Neural cell (in vitro differentiated cells): ENCODE measurements around the gene IGF1. TPM values are rescaled to one million over a fixed set of nuclear protein-coding genes. Genes with fewer than 3 reads are reported as not detected.

Experiments
- H2AFZ ChIP-seq: fragments of 200-600, 300-800 bp; sonication (generic), shearing (Covaris generic); 2 replicates; pipeline ENCODE4 v1.6.0; 2014; ENCODE audit warnings: low read depth, mild to moderate bottlenecking, antibody characterized with exemption, low read length, moderate library complexity
- H3F3A ChIP-seq: fragments of 200-600 bp; shearing (Covaris generic); 2 replicates; pipeline ENCODE4 v1.6.1; 2016; ENCODE audit warnings: mild to moderate bottlenecking, moderate library complexity, mixed read lengths, antibody characterized with exemption, low read length; ENCODE audit not compliant: insufficient read depth, poor library complexity, severe bottlenecking
- H3K27ac ChIP-seq: fragments of 200-600, 300-800 bp; sonication (generic), shearing (Covaris generic); 2 replicates; pipeline ENCODE4 v1.5.1; 2014; ENCODE audit warnings: mild to moderate bottlenecking, low read length, moderate library complexity
- H3K27me3 ChIP-seq: fragments of 300-800, 200-600 bp; sonication (generic), shearing (Covaris generic); 2 replicates; pipeline ENCODE4 v1.6.0; 2014; ENCODE audit warnings: mild to moderate bottlenecking, low read depth, low read length, moderate library complexity; ENCODE audit not compliant: insufficient read depth
- H3K36me3 ChIP-seq: fragments of 300-800, 200-600 bp; sonication (generic), shearing (Covaris generic); 2 replicates; pipeline ENCODE4 v1.5.1; 2014; ENCODE audit warnings: mild to moderate bottlenecking, antibody characterized with exemption, low read length, moderate library complexity; ENCODE audit not compliant: insufficient read depth
- H3K4me2 ChIP-seq: fragments of 300-800, 200-600 bp; sonication (generic), shearing (Covaris generic); 2 replicates; pipeline ENCODE4 v1.6.0; 2014; ENCODE audit warnings: mild to moderate bottlenecking, low read length
- H3K4me3 ChIP-seq: fragments of 300-800, 200-600 bp; sonication (generic), shearing (Covaris generic); 2 replicates; pipeline ENCODE4 v1.5.1; 2014; ENCODE audit warnings: mild to moderate bottlenecking, low read length, moderate library complexity
- H3K79me2 ChIP-seq: fragments of 200-600 bp; shearing (Covaris generic); replicated peaks from 2 replicates; pipeline ENCODE4 v1.6.0; 2014; ENCODE audit warnings: mild to moderate bottlenecking, low read length, moderate library complexity; ENCODE audit not compliant: insufficient read depth
- H3K9ac ChIP-seq: fragments of 300-800, 200-600 bp; sonication (generic), shearing (Covaris generic); 2 replicates; pipeline ENCODE4 v1.6.1; 2016; ENCODE audit warnings: mild to moderate bottlenecking, low read length, mixed read lengths
- H3K9me2 ChIP-seq: fragments of 200-600 bp; shearing (Covaris generic); 2 replicates; pipeline ENCODE4 v1.6.1; 2016; ENCODE audit warnings: mild to moderate bottlenecking, low read length, mixed read lengths; ENCODE audit not compliant: insufficient read depth
- H3K9me3 ChIP-seq: fragments of 200-600, 300-800 bp; sonication (generic), shearing (Covaris generic); 2 replicates; pipeline ENCODE4 v1.6.1; 2016; ENCODE audit warnings: mild to moderate bottlenecking, mixed run types, low read length, moderate library complexity, mixed read lengths
- H4K20me1 ChIP-seq: fragments of 200-600 bp; shearing (Covaris generic); 2 replicates; pipeline ENCODE4 v1.6.1; 2016; ENCODE audit warnings: mild to moderate bottlenecking, mixed run types; ENCODE audit not compliant: insufficient read depth
- EP300 ChIP-seq: fragments of 450-650 bp; conservative IDR thresholded peaks from 2 replicates; pipeline ENCODE4 v1.6.1; 2014; ENCODE audit warnings: antibody characterized with exemption, mild to moderate bottlenecking, moderate library complexity; ENCODE audit not compliant: poor library complexity, severe bottlenecking
- EZH2 ChIP-seq: fragments of 200-600, 300-800 bp; shearing (Covaris generic), sonication (generic); IDR thresholded peaks from 2 replicates; pipeline ENCODE4 v1.6.1; 2014; ENCODE audit warnings: antibody characterized with exemption, low read length, borderline replicate concordance, mild to moderate bottlenecking; ENCODE audit not compliant: insufficient read depth, poor library complexity, severe bottlenecking
- MXI1 ChIP-seq: fragments of 450-650 bp; conservative IDR thresholded peaks from 2 replicates; pipeline ENCODE4 v1.6.1; 2014; ENCODE audit warnings: antibody characterized with exemption, mild to moderate bottlenecking; ENCODE audit not compliant: poor library complexity, severe bottlenecking
- POLR2AphosphoS5 ChIP-seq: IDR thresholded peaks from 2 replicates; pipeline ENCODE4 v1.6.1; 2012
- RAD21 ChIP-seq: fragments of 450-650 bp; conservative IDR thresholded peaks from 2 replicates; pipeline ENCODE4 v1.6.1; 2014; ENCODE audit warnings: antibody characterized with exemption, mild to moderate bottlenecking, moderate library complexity
- SMC3 ChIP-seq: fragments of 450-650 bp; conservative IDR thresholded peaks from 2 replicates; pipeline ENCODE4 v1.6.1; 2014; ENCODE audit warnings: antibody characterized with exemption, mild to moderate bottlenecking, moderate library complexity; ENCODE audit not compliant: poor library complexity
- TAF1 ChIP-seq: IDR thresholded peaks from 2 replicates; pipeline ENCODE4 v1.6.1; 2012; ENCODE audit warnings: low read depth
- polyA plus RNA-seq: library from polyadenylated mRNA; depleted of rRNA; stranded (reverse); fragments of >200 nt; gene quantifications from 2 replicates; pipeline ENCODE4 v1.2.3, GENCODE V29; 2014
- TF ChIP-seq, protein P1 (sequence below): IDR thresholded peaks from 2 replicates; pipeline ENCODE4 v1.6.1; 2012; ENCODE audit warnings: borderline replicate concordance
- TF ChIP-seq, protein P2 (sequence below): fragments of 450-650 bp; IDR thresholded peaks from 2 replicates; pipeline ENCODE4 v1.5.1; 2014; ENCODE audit warnings: antibody characterized with exemption, mild to moderate bottlenecking, moderate library complexity; ENCODE audit not compliant: poor library complexity, severe bottlenecking

Gene IGF1
- polyA plus RNA-seq, 1 donor from 2014 or later: not detected

DNA sequence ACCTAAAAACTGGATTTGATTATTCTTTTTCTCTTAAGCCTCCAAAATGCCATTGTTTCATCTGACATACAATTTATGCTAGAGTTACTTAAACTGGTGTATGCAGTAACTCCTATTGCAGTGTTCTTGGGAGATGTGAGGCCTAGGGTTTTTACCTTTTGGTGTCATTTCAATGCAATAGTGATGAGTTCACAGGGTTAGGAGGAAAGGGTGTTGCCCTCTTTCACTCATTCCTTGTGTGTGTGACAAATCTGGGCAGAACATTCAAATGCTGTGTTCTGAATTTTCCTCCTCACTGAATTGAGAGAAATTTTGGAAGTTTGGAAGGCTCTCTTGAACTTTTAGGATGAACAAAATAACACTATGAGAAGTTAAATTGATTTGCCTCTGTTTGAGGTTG lies 69.9 kb downstream of the IGF1 start:
- Histone ChIP-seq H3K27me3 (no peaks in the 10 kb centered on the region), H3K27ac (no peak overlapping the region)
- no peak for TF ChIP-seq SMC3

DNA sequence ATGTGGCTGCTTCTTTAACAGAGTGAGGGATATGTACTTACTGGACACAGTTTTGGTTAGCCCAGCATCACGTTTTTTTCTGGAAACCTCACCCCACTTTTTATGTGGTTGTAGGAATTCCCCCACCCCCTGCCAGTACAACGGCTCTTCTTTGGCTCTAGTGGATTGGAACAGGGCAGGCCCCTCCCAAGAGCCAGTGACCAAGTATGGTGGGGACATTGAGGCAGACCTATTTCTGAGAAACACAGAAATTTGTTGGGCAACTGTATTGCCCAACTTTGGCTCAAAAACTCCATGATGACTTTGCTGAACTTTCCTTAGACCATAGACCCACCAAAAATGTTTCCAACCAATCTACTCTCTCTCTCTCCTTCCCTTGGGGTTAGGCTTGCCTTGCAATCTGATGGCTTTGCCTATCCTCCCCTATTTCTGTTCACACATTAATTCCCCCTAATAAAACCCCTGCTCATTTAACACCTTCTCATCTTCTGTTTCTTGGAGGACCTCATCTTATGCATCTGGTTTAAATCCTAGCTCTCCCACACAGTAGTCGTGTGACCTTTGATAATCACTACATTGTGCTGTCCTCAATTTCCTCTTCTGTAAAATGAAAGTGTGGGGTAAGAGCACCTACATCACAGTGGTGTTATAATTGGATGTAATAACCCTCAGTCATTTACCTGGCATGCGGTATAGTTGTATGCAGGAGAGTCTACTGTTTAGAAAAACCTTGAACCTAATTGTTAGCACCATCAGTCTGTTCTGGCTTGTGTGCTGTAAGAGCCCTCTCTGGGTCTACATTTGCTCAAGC lies 71.7 kb downstream of the IGF1 start:
- no peak overlapping the region for H3K27ac ChIP-seq
- no peaks in the 10 kb centered on the region for H3K9me3 ChIP-seq
- TF ChIP-seq, protein P1, sequence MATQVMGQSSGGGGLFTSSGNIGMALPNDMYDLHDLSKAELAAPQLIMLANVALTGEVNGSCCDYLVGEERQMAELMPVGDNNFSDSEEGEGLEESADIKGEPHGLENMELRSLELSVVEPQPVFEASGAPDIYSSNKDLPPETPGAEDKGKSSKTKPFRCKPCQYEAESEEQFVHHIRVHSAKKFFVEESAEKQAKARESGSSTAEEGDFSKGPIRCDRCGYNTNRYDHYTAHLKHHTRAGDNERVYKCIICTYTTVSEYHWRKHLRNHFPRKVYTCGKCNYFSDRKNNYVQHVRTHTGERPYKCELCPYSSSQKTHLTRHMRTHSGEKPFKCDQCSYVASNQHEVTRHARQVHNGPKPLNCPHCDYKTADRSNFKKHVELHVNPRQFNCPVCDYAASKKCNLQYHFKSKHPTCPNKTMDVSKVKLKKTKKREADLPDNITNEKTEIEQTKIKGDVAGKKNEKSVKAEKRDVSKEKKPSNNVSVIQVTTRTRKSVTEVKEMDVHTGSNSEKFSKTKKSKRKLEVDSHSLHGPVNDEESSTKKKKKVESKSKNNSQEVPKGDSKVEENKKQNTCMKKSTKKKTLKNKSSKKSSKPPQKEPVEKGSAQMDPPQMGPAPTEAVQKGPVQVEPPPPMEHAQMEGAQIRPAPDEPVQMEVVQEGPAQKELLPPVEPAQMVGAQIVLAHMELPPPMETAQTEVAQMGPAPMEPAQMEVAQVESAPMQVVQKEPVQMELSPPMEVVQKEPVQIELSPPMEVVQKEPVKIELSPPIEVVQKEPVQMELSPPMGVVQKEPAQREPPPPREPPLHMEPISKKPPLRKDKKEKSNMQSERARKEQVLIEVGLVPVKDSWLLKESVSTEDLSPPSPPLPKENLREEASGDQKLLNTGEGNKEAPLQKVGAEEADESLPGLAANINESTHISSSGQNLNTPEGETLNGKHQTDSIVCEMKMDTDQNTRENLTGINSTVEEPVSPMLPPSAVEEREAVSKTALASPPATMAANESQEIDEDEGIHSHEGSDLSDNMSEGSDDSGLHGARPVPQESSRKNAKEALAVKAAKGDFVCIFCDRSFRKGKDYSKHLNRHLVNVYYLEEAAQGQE: no peak
- TF ChIP-seq POLR2AphosphoS5 (no peak), SMC3 (no peak), EP300 (no peak), EZH2 (no peak), TAF1 (no peak), RAD21 (no peak), MXI1 (no peak)
- TF ChIP-seq, protein P2, sequence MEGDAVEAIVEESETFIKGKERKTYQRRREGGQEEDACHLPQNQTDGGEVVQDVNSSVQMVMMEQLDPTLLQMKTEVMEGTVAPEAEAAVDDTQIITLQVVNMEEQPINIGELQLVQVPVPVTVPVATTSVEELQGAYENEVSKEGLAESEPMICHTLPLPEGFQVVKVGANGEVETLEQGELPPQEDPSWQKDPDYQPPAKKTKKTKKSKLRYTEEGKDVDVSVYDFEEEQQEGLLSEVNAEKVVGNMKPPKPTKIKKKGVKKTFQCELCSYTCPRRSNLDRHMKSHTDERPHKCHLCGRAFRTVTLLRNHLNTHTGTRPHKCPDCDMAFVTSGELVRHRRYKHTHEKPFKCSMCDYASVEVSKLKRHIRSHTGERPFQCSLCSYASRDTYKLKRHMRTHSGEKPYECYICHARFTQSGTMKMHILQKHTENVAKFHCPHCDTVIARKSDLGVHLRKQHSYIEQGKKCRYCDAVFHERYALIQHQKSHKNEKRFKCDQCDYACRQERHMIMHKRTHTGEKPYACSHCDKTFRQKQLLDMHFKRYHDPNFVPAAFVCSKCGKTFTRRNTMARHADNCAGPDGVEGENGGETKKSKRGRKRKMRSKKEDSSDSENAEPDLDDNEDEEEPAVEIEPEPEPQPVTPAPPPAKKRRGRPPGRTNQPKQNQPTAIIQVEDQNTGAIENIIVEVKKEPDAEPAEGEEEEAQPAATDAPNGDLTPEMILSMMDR: no peak
- H3K9ac ChIP-seq: no peak overlapping the region
- no peak overlapping the region for H3K4me2 ChIP-seq
- no peaks in the 10 kb centered on the region for H3K9me2 ChIP-seq
- H3K79me2 ChIP-seq: no peaks in the 10 kb centered on the region
- no peak overlapping the region for H2AFZ ChIP-seq
- no peaks in the 10 kb centered on the region for H3K27me3 ChIP-seq
- H3F3A ChIP-seq: no peaks in the 10 kb centered on the region
- H3K36me3 ChIP-seq: no peaks in the 10 kb centered on the region
- H4K20me1 ChIP-seq: no peaks in the 10 kb centered on the region
- no peak overlapping the region for H3K4me3 ChIP-seq

More for the DNA sequence above, 69.9 kb downstream of the IGF1 start:
- no peak overlapping the region for H3K4me2 ChIP-seq
- H3K9me2 ChIP-seq: no peaks in the 10 kb centered on the region
- H3K79me2 ChIP-seq: no peaks in the 10 kb centered on the region
- no peak overlapping the region for H3K4me3 ChIP-seq
- H2AFZ ChIP-seq: no peak overlapping the region
- no peaks in the 10 kb centered on the region for H3K9me3 ChIP-seq
- H3K36me3 ChIP-seq: no peaks in the 10 kb centered on the region
- H3F3A ChIP-seq: no peaks in the 10 kb centered on the region
- H3K9ac ChIP-seq: no peak overlapping the region
- H4K20me1 ChIP-seq: no peaks in the 10 kb centered on the region
